OCI-LY7 (cell line): ENCODE measurements around the gene ACTN1. TPM values are rescaled to one million over a fixed set of nuclear protein-coding genes. Genes with fewer than 3 reads are reported as not detected.

Experiments
- BruUV-seq: library from RNA; stranded (reverse); fragments of 400-500 nt; replicated peaks from 2 replicates; lab custom pipeline; 2021; lab: Mats Ljungman, UMichigan
- CTCF ChIA-PET: fragments of 300-600 bp; sonication (Branson Sonifier 250); formaldehyde crosslinking; loops from one replicate; lab custom pipeline; 2022; ENCODE audit warnings: antibody characterized with exemption; ENCODE audit not compliant: unreplicated experiment; lab: Charles Lee
- POLR2A ChIA-PET: fragments of 300-600 bp; sonication (Branson Sonifier 250); formaldehyde crosslinking; loops from one replicate; lab custom pipeline; 2022; ENCODE audit warnings: antibody characterized with exemption; lab: Charles Lee
- DNase-seq: peaks from one replicate; pipeline ENCODE4 v3.0.0-alpha.2; 2015; ENCODE audit warnings: low spot score
- H2AFZ ChIP-seq: fragments of 200-600 bp; sonication (generic), shearing (Covaris generic); 2 replicates; pipeline ENCODE4 v1.6.1; 2014; ENCODE audit warnings: mild to moderate bottlenecking, antibody characterized with exemption, low read length, moderate library complexity
- H3K27ac ChIP-seq: fragments of 200-600 bp; sonication (generic); 2 replicates; pipeline ENCODE4 v1.5.1; 2014; ENCODE audit warnings: mixed run types, low read depth, mild to moderate bottlenecking, moderate library complexity, low read length, inconsistent platforms; ENCODE audit not compliant: poor library complexity, severe bottlenecking
- H3K36me3 ChIP-seq: fragments of 200-600 bp; sonication (generic); 2 replicates; pipeline ENCODE4 v1.6.1; 2014; ENCODE audit warnings: mild to moderate bottlenecking, antibody characterized with exemption, low read length, moderate library complexity, mixed read lengths; ENCODE audit not compliant: insufficient read depth
- H3K4me1 ChIP-seq: fragments of 200-600 bp; sonication (generic); 2 replicates; pipeline ENCODE4 v1.5.1; 2014; ENCODE audit warnings: mild to moderate bottlenecking, low read length; ENCODE audit not compliant: insufficient read depth, poor library complexity, severe bottlenecking
- H3K4me2 ChIP-seq: fragments of 200-600 bp; sonication (generic); 2 replicates; pipeline ENCODE4 v1.6.1; 2014; ENCODE audit warnings: mild to moderate bottlenecking, low read length
- H3K4me3 ChIP-seq: fragments of 200-600 bp; sonication (generic); 2 replicates; pipeline ENCODE4 v1.5.1; 2014; ENCODE audit warnings: mild to moderate bottlenecking, low read depth, low read length; ENCODE audit not compliant: poor library complexity, severe bottlenecking
- H3K79me2 ChIP-seq: fragments of 200-600 bp; sonication (generic); 2 replicates; pipeline ENCODE4 v1.6.1; 2016; ENCODE audit warnings: low read depth, mild to moderate bottlenecking, low read length, moderate library complexity, mixed read lengths; ENCODE audit not compliant: insufficient read depth
- H3K9me2 ChIP-seq: fragments of 200-600 bp; sonication (generic); 2 replicates; pipeline ENCODE4 v1.6.1; 2016; ENCODE audit warnings: mild to moderate bottlenecking, low read length, mixed read lengths; ENCODE audit not compliant: insufficient read depth
- H3K9me3 ChIP-seq: fragments of 200-600 bp; sonication (generic); 2 replicates; pipeline ENCODE4 v1.6.1; 2014; ENCODE audit warnings: mild to moderate bottlenecking, mixed run types, low read length, mixed read lengths
- H4K20me1 ChIP-seq: fragments of 200-600 bp; sonication (generic); 2 replicates; pipeline ENCODE4 v1.6.1; 2014; ENCODE audit warnings: mild to moderate bottlenecking, antibody characterized with exemption, low read length, moderate library complexity, mixed read lengths; ENCODE audit not compliant: insufficient read depth
- CTCF ChIP-seq: fragments of 200-600 bp; sonication (generic); conservative IDR thresholded peaks from 2 replicates; pipeline ENCODE4 v1.5.1; 2014; ENCODE audit warnings: mild to moderate bottlenecking, antibody characterized with exemption, low read length, moderate library complexity, mixed read lengths
- EZH2phosphoT487 ChIP-seq: fragments of 200-600 bp; sonication (generic); IDR thresholded peaks from 2 replicates; pipeline ENCODE4 v1.6.1; 2018; ENCODE audit warnings: low read depth, borderline replicate concordance, mild to moderate bottlenecking, mixed run types, antibody characterized with exemption, low read length, moderate library complexity, mixed read lengths
- intact Hi-C: fragments of 100-400 bp; cut with micrococcal nuclease; formaldehyde crosslinking; loops from one replicate; pipeline ENCODE4 v1.10.0; 2022; ENCODE audit not compliant: unreplicated experiment
- total RNA-seq, 2 experiments: library from RNA; depleted of rRNA in 1 of 2; stranded (reverse); fragments of >200 nt in 1 of 2; shearing (Covaris generic) in 1 of 2; gene quantifications; 2 replicates each; pipeline ENCODE4 v1.2.3, GENCODE V29; 2014 to 2022

Gene ACTN1
- total RNA-seq, 2 experiments from 2014 or later, result 0.51 to 1.8 TPM

GRCh38 chr14:68908201-68908600, 70.9 kb downstream of the ACTN1 start:
- H3K4me2 ChIP-seq, result no peak overlapping the region
- no peaks in the 10 kb centered on the region for H3K4me1 ChIP-seq
- H3K36me3 ChIP-seq, result no peaks in the 10 kb centered on the region
- no peak overlapping the region for H3K27ac ChIP-seq
- no peak for TF ChIP-seq EZH2phosphoT487
- no peak for TF ChIP-seq CTCF
- no peak overlapping the region for H3K4me3 ChIP-seq
- no peaks in the 10 kb centered on the region for H3K9me3 ChIP-seq
- CTCF ChIA-PET, result no interaction called here
- no TSS peak for BruUV-seq
- no peaks in the 10 kb centered on the region for H4K20me1 ChIP-seq
- H3K9me2 ChIP-seq, result no peaks in the 10 kb centered on the region
- no peak overlapping the region for H2AFZ ChIP-seq
- no peak for DNase-seq
- H3K79me2 ChIP-seq, result no peaks in the 10 kb centered on the region
- intact Hi-C loops, result no loop called here
- POLR2A ChIA-PET, result interaction anchor here (0.7 kb wide), 1 partner anchor 106 kb away, joined by 3 read pairs; no protein-coding TSS in a partner anchor

- Histone ChIP-seq H3K9me3 (no peaks in the 10 kb centered on the region), H4K20me1 (no peaks in the 10 kb centered on the region), H3K36me3 (no peaks in the 10 kb centered on the region), H3K79me2 (no peaks in the 10 kb centered on the region), H3K9me2 (no peaks in the 10 kb centered on the region), H3K4me3 (no peak overlapping the region), H3K27ac (no peak overlapping the region), H2AFZ (no peak overlapping the region), H3K4me1 (no peaks in the 10 kb centered on the region), H3K4me2 (no peak overlapping the region)
- DNase-seq, result no peak
- no peak for TF ChIP-seq CTCF
- TF ChIP-seq EZH2phosphoT487, result no peak
- POLR2A ChIA-PET, result no interaction called here
- intact Hi-C loops, result no loop called here
- BruUV-seq, result no TSS peak
- CTCF ChIA-PET, result no interaction called here
These were observed 72.7 kb downstream of the ACTN1 start for GRCh38 chr14:68906439-68906838.

- POLR2A ChIA-PET, result interaction anchor here (1.1 kb wide), 1 partner anchor 34 kb away, joined by 3 read pairs; no protein-coding TSS in a partner anchor
- Histone ChIP-seq H3K27ac (no peak overlapping the region), H3K79me2 (no peaks in the 10 kb centered on the region), H3K4me1 (no peaks in the 10 kb centered on the region), H3K4me3 (no peak overlapping the region), H3K36me3 (no peaks in the 10 kb centered on the region), H3K9me2 (no peaks in the 10 kb centered on the region), H3K9me3 (no peaks in the 10 kb centered on the region), H2AFZ (no peak overlapping the region), H4K20me1 (no peaks in the 10 kb centered on the region), H3K4me2 (no peak overlapping the region)
- intact Hi-C loops, result no loop called here
- CTCF ChIA-PET, result no interaction called here
- TF ChIP-seq CTCF, result no peak
- no peak for TF ChIP-seq EZH2phosphoT487
- BruUV-seq, result no TSS peak
- DNase-seq, result no peak
These were observed 73.8 kb downstream of the ACTN1 start for GRCh38 chr14:68905107-68905895.
